GM23248 (cell line): ENCODE measurements around the gene CLIC5. TPM values are rescaled to one million over a fixed set of nuclear protein-coding genes. Genes with fewer than 3 reads are reported as not detected.

Source experiments
- DNase-seq: peaks from one replicate; pipeline ENCODE4 v3.0.0-alpha.2; 2015
- H2AFZ ChIP-seq: fragments of 200-600 bp; sonication (generic); 2 replicates; pipeline ENCODE4 v1.6.1; 2016; ENCODE audit warnings: antibody characterized with exemption
- H3F3A ChIP-seq: fragments of 200-600 bp; sonication (generic); 2 replicates; pipeline ENCODE4 v1.6.1; 2016; ENCODE audit warnings: mild to moderate bottlenecking, antibody characterized with exemption, mixed run types; ENCODE audit not compliant: insufficient read depth
- H3K27ac ChIP-seq: fragments of 200-600 bp; sonication (generic); 2 replicates; pipeline ENCODE4 v1.5.1; 2016; ENCODE audit warnings: mild to moderate bottlenecking
- H3K27me3 ChIP-seq: fragments of 200-600 bp; sonication (generic); replicated peaks from 2 replicates; pipeline ENCODE4 v1.6.1; 2016; ENCODE audit warnings: mild to moderate bottlenecking; ENCODE audit not compliant: insufficient read depth
- H3K36me3 ChIP-seq: fragments of 200-600 bp; sonication (generic); 2 replicates; pipeline ENCODE4 v1.6.1; 2016; ENCODE audit warnings: low read depth, mild to moderate bottlenecking
- H3K4me1 ChIP-seq: fragments of 200-600 bp; sonication (generic); 2 replicates; pipeline ENCODE4 v1.6.1; 2016; ENCODE audit warnings: mild to moderate bottlenecking; ENCODE audit not compliant: insufficient read depth
- H3K4me2 ChIP-seq: fragments of 200-600 bp; sonication (generic); one replicate; pipeline ENCODE4 v1.6.1; 2016; ENCODE audit warnings: mild to moderate bottlenecking; ENCODE audit not compliant: unreplicated experiment
- H3K4me3 ChIP-seq: fragments of 200-600 bp; sonication (generic); 2 replicates; pipeline ENCODE4 v1.5.1; 2016; ENCODE audit warnings: mild to moderate bottlenecking
- H3K79me2 ChIP-seq: fragments of 200-600 bp; sonication (generic); 2 replicates; pipeline ENCODE4 v1.6.1; 2016; ENCODE audit warnings: mild to moderate bottlenecking; ENCODE audit not compliant: insufficient read depth
- H3K9ac ChIP-seq: fragments of 200-600 bp; sonication (generic); 2 replicates; pipeline ENCODE4 v1.6.1; 2016; ENCODE audit warnings: mild to moderate bottlenecking
- H3K9me2 ChIP-seq: fragments of 200-600 bp; sonication (generic); 2 replicates; pipeline ENCODE4 v1.6.1; 2016; ENCODE audit warnings: mixed run types, mild to moderate bottlenecking, moderate library complexity; ENCODE audit not compliant: insufficient read depth
- H3K9me3 ChIP-seq: fragments of 200-600 bp; sonication (generic); one replicate; pipeline ENCODE4 v1.6.1; 2017; ENCODE audit warnings: low read depth
- H4K20me1 ChIP-seq: fragments of 200-600 bp; sonication (generic); 2 replicates; pipeline ENCODE4 v1.6.0; 2016; ENCODE audit not compliant: insufficient read depth
- EZH2 ChIP-seq: fragments of 200-600 bp; sonication (generic); IDR thresholded peaks from 2 replicates; pipeline ENCODE4 v1.6.1; 2018; ENCODE audit warnings: antibody characterized with exemption, mild to moderate bottlenecking; ENCODE audit not compliant: insufficient read depth, poor library complexity, severe bottlenecking
- EZH2phosphoT487 ChIP-seq: fragments of 200-600 bp; sonication (generic); IDR thresholded peaks from 2 replicates; pipeline ENCODE4 v1.6.1; 2018; ENCODE audit warnings: antibody characterized with exemption, moderate library complexity, mild to moderate bottlenecking, low read depth; ENCODE audit not compliant: insufficient read depth
- WGBS, 2 experiments: methylation state at CpG; one replicate each; pipeline ENCODE4 v1.1.6; 2015 to 2017; ENCODE audit warnings: low lambda C conversion rate in 2 of 2, low coverage in 1 of 2; ENCODE audit errors: missing lambda C conversion rate in 2 of 2; 5-methylcytosine and 5-hydroxymethylcytosine counted together
- in situ Hi-C: fragments of 300-500 bp; cut with MboI; formaldehyde crosslinking; loops from 2 replicates; pipeline ENCODE4 v1.15.0; 2020
- polyA plus RNA-seq: library from polyadenylated mRNA; unstranded; fragments of >200 nt; fragmentation: Nextera tagmentation; extraction: Ambion mirVana; gene quantifications from 2 replicates; pipeline ENCODE4 v1.2.1, GENCODE V29; 2016
- total RNA-seq: library from RNA; depleted of rRNA; stranded (reverse); fragments of >200 nt; shearing (Covaris generic); gene quantifications from 2 replicates; pipeline ENCODE4 v1.2.3, GENCODE V29; 2014

CLIC5 gene
- total and polyA plus RNA-seq, 2 experiments from 2014 or later = not detected

DNA sequence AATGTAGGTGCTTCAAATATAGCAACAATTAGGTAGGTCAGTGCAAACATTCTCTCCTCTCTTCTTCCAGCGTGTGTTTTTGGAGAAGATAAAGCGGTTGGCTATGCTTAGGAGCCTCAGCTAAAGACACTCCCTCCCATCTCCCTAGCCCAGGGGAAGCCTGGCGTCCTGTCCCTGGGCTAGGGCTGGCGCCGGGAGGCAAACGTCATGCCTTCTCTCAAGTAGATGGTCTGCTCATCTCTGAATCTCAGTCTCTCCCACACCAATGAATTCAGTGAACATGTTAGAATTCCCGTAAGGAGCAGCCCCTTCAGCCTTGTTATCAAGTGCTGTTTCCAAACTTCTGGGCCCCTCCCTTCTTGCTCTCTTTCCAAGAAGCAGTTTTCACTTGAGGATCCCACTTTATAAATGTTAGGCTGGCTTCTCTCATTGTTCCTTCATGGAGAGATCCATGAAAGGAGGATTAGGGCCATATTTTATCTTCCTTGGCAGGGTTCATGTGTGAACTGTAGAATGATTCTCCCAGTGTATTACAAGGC is 142.8 kb downstream of the CLIC5 start:
- DNase-seq = no peak
- in situ Hi-C loops = no loop called here
- no peak overlapping the region for H3K9ac ChIP-seq
- 56 to 65% methylated on average over 7 of the region's 7 CpGs for WGBS, 2 experiments
- H3K79me2 ChIP-seq = no peaks in the 10 kb centered on the region
- H3K36me3 ChIP-seq = no peaks in the 10 kb centered on the region
- H3K4me1 ChIP-seq = no peaks in the 10 kb centered on the region
- H3K9me2 ChIP-seq = no peaks in the 10 kb centered on the region
- H3K9me3 ChIP-seq = no peaks in the 10 kb centered on the region
- no peaks in the 10 kb centered on the region for H3F3A ChIP-seq
- H3K4me3 ChIP-seq = no peak overlapping the region
- H3K4me2 ChIP-seq = no peak overlapping the region
- H2AFZ ChIP-seq = no peak overlapping the region
- TF ChIP-seq EZH2 (no peak), EZH2phosphoT487 (no peak)
- no peaks in the 10 kb centered on the region for H4K20me1 ChIP-seq
- no peak overlapping the region for H3K27ac ChIP-seq
- 0 out of 2 replicates have a peak, but pooled peaks cover 30% of the 10 kb centered on the region for H3K27me3 ChIP-seq

GRCh38 chr6:45870531-45870930 is 145.1 kb downstream of the CLIC5 start:
- no peak for TF ChIP-seq EZH2phosphoT487
- no peaks in the 10 kb centered on the region for H3F3A ChIP-seq
- no peaks in the 10 kb centered on the region for H4K20me1 ChIP-seq
- in situ Hi-C loops = no loop called here
- H3K79me2 ChIP-seq = no peaks in the 10 kb centered on the region
- H3K4me1 ChIP-seq = no peaks in the 10 kb centered on the region
- no peaks in the 10 kb centered on the region for H3K9me2 ChIP-seq
- no peak overlapping the region for H3K9ac ChIP-seq
- H3K27me3 ChIP-seq = peaks cover 37% of the 10 kb centered on the region
- no peaks in the 10 kb centered on the region for H3K9me3 ChIP-seq
- no peak overlapping the region for H3K27ac ChIP-seq
- H2AFZ ChIP-seq = no peak overlapping the region
- DNase-seq = peak; percentile 3
- H3K4me2 ChIP-seq = no peak overlapping the region
- H3K36me3 ChIP-seq = no peaks in the 10 kb centered on the region
- H3K4me3 ChIP-seq = no peak overlapping the region
- 80 to 85% methylated on average over 4 of the region's 4 CpGs for WGBS, 2 experiments

- Histone ChIP-seq H4K20me1 (no peaks in the 10 kb centered on the region), H3K79me2 (no peaks in the 10 kb centered on the region), H3K9me3 (no peaks in the 10 kb centered on the region), H3K27ac (no peak overlapping the region), H3F3A (no peaks in the 10 kb centered on the region), H3K9ac (no peak overlapping the region), H3K4me3 (no peak overlapping the region), H2AFZ (no peak overlapping the region), H3K27me3 (peaks cover 19% of the 10 kb centered on the region), H3K4me2 (no peak overlapping the region), H3K4me1 (no peaks in the 10 kb centered on the region), H3K9me2 (no peaks in the 10 kb centered on the region), H3K36me3 (no peaks in the 10 kb centered on the region)
- DNase-seq = no peak
- 84 to 92% methylated on average over 2 of the region's 2 CpGs for WGBS, 2 experiments
- in situ Hi-C loops = no loop called here
- TF ChIP-seq EZH2 = no peak
- TF ChIP-seq EZH2phosphoT487 = no peak
These were observed 151.0 kb downstream of the CLIC5 start for GRCh38 chr6:45864651-45865050.

- TF ChIP-seq EZH2phosphoT487 (no peak), EZH2 (no peak)
- in situ Hi-C loops = no loop called here
- no peaks in the 10 kb centered on the region for H3F3A ChIP-seq
These were observed 157.0 kb downstream of the CLIC5 start for GRCh38 chr6:45858691-45859090.

DNA sequence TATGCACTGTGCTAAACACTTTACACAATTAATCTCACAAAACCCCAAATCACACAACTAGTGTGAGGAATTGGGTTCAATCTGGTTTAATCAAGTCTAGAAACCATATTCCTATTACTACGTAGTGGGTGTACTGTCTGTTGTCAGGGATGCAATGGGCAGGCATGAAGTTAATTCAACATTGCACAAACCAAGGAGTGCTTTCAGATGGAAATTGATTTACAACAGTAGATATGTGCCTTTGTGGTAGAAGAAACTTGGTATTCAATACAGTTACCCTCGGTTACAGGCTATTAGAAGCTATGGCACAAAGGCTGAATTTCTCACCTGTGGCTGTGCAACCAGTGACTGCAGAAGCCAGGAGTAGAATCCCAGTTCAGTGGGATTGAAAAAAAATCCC is 157.8 kb downstream of the CLIC5 start:
- no peak overlapping the region for H3K27ac ChIP-seq
- no peaks in the 10 kb centered on the region for H3K79me2 ChIP-seq
- H3K4me1 ChIP-seq = no peaks in the 10 kb centered on the region
- H3F3A ChIP-seq = no peaks in the 10 kb centered on the region
- H3K27me3 ChIP-seq = peaks cover 30% of the 10 kb centered on the region
- DNase-seq = no peak
- no peak overlapping the region for H3K4me2 ChIP-seq
- TF ChIP-seq EZH2 (no peak), EZH2phosphoT487 (no peak)
- in situ Hi-C loops = no loop called here
- H3K36me3 ChIP-seq = no peaks in the 10 kb centered on the region
- no peak overlapping the region for H2AFZ ChIP-seq
- H4K20me1 ChIP-seq = no peaks in the 10 kb centered on the region
- 58 to 59% methylated on average over 2 of the region's 2 CpGs for WGBS, 2 experiments
- no peak overlapping the region for H3K9ac ChIP-seq
- no peak overlapping the region for H3K4me3 ChIP-seq
- no peaks in the 10 kb centered on the region for H3K9me2 ChIP-seq
- H3K9me3 ChIP-seq = no peaks in the 10 kb centered on the region

More at GRCh38 chr6:45858691-45859090, 157.0 kb downstream of the CLIC5 start:
- Histone ChIP-seq H3K9ac (no peak overlapping the region), H3K4me3 (no peak overlapping the region), H3K27me3 (peaks cover 24% of the 10 kb centered on the region), H4K20me1 (no peaks in the 10 kb centered on the region), H3K36me3 (no peaks in the 10 kb centered on the region), H3K9me3 (no peaks in the 10 kb centered on the region), H3K79me2 (no peaks in the 10 kb centered on the region), H2AFZ (no peak overlapping the region), H3K4me2 (no peak overlapping the region), H3K27ac (no peak overlapping the region), H3K4me1 (no peaks in the 10 kb centered on the region), H3K9me2 (no peaks in the 10 kb centered on the region)
- WGBS, 2 experiments = 14 to 21% methylated on average over 3 of the region's 3 CpGs
- no peak for DNase-seq
